Measurements from ENCODE around the gene PGAM2.
A peak's percentile ranks its signal among the peaks of the same experiment; 100 is the strongest.
"Not testable (repeated sequence)": the region's sequence is repeated elsewhere in the genome, so short reads cannot be mapped to it uniquely, and the experiment has no call there.

The PGAM2 gene

DNA sequence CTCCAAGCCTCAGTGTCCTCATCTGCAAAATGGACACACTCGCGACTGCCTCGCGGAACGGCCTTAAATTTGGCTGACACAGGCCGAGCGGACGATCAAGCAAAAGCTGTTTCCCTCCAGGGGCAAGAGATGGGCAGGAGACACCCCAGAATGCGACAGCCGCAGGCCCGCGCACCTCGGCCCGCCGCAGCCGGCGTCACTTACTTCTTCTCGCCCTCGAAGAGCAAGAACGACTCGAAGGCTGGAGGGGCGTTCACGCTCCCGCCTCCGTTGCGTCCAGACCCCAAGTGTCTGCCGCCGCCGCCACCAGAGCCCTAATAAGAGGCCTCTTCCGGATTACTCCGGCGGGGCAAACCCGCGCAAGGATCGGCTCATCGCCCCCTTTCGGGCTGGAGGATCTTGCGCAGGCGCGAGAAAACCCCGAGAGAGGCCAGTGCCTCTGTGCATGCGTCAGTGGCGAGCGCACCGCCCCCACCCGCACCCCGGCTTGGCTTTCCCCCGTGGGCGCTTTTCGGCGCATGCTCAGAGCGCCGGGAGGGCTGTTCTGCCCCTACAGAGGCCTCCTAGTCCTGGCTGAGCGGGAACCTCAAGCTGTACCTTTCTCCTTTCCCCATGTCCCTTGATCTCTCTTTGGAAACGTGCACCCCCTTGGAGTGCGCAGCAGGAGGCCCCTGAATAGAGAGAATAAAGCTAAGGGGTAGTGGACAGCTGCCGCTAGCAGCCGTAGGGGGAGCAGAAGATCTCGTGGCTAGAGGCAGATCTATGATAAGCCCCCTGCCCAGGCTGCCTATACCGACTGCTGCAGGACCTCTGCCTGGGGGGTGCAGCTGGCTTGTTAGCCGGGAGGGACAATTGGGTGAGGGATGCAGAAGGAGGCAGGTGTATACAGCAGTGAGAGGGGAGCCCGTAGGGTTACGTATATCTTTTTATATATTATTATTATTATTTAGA, 46.2 kb downstream of the PGAM2 start:
- peak; percentile 85 for DNase-seq

DNA sequence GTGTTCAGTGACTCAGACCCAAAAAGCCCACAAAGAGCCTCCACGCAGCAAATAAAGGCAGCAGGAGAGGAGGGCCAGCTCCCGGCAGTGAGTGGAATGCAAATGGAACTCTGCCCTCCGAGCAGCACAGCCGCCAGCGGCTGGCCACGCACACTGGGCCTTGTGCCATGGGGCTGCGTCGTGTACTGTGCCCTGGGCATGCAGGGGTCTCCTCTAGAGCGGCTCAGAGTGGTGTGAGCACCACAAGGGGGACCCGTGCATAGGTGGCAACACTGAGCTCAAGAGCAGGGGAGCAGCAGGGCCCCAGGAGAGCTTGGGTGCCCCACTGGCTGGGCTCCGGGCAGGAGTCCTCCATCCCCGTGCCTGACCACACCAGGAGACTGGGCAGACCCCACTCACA, 50.3 kb downstream of the PGAM2 start:
- DNase-seq: not testable (repeated sequence)
